Measurements from ENCODE around the gene SKP2. TPM values are rescaled to one million over a fixed set of nuclear protein-coding genes. Genes with fewer than 3 reads are reported as not detected.

SKP2 gene
- total and polyA plus RNA-seq, 12 donors: 2.9 to 52.1 (median 13.7) TPM

DNA sequence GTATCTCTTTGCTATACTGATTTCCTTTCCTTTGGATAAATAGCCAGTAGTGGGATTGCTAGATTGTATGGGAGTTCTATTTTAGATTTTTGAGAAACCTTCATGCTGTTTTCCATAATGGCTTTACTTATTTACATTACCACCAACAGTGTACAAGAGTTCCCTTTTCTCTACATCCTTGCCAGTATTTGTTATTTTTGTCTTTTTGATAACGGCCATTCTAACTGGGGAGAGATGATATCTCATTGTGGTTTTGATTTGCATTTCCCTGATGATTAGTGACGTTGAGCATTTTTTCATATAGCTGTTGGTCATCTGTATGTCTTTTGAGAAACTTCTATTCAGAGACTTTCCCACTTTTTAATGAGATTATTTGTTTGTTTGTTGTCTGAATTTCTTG, 64.0 kb downstream of the SKP2 start:
- no peak overlapping the region for H3K27ac ChIP-seq
- H3K27me3 ChIP-seq: no peaks in the 10 kb centered on the region
- DNase-seq: no peak
- peaks cover 0 to 5% of the 10 kb centered on the region in 2 donors for H3K4me1 ChIP-seq (replicated peaks in 1 of 2)
- peaks cover 0 to 47% of the 10 kb centered on the region in 2 donors for H3K36me3 ChIP-seq (replicated peaks in 1 of 2)
- intact Hi-C loops (cut with DNase I): no loop called here
- 77 to 85% (median 82%) methylated on average over 2 of the region's 2 CpGs for WGBS, 4 donors
- no peak overlapping the region for H3K4me3 ChIP-seq
- TF ChIP-seq POLR2A (IDR thresholded peaks at IDR 0.05): no peak
- TF ChIP-seq, protein P1, sequence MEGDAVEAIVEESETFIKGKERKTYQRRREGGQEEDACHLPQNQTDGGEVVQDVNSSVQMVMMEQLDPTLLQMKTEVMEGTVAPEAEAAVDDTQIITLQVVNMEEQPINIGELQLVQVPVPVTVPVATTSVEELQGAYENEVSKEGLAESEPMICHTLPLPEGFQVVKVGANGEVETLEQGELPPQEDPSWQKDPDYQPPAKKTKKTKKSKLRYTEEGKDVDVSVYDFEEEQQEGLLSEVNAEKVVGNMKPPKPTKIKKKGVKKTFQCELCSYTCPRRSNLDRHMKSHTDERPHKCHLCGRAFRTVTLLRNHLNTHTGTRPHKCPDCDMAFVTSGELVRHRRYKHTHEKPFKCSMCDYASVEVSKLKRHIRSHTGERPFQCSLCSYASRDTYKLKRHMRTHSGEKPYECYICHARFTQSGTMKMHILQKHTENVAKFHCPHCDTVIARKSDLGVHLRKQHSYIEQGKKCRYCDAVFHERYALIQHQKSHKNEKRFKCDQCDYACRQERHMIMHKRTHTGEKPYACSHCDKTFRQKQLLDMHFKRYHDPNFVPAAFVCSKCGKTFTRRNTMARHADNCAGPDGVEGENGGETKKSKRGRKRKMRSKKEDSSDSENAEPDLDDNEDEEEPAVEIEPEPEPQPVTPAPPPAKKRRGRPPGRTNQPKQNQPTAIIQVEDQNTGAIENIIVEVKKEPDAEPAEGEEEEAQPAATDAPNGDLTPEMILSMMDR (IDR thresholded peaks at IDR 0.05): no peak
- no peaks in the 10 kb centered on the region for H3K9me3 ChIP-seq (replicated peaks in 1 of 3)

DNA sequence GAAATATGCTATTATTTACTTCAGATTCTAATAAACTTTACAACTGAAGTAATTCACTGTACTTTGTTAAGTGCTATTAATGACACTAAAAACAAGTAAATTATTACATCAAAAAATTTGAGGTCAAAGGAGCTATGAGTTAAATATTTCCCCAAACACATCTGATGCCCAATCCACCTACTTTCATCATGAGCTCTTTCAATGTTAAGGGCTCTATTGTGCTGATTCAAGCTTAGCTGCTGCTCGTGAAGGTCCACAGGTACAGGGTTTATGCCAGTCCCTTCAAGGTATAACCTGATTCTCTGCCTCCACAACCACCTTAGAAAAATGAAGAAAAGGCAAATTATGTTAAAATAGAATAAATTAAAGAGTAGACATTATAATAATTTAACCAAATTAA, 65.7 kb downstream of the SKP2 start:
- Histone ChIP-seq H3K36me3 (replicated peaks in 1 of 2) (peaks cover 0 to 46% of the 10 kb centered on the region in 2 donors), H3K9me3 (replicated peaks in 1 of 3) (no peaks in the 10 kb centered on the region), H3K27ac (no peak overlapping the region), H3K27me3 (no peaks in the 10 kb centered on the region), H3K4me1 (replicated peaks in 1 of 2) (peaks cover 0 to 5% of the 10 kb centered on the region in 2 donors), H3K4me3 (no peak overlapping the region)
- no peak for DNase-seq
- intact Hi-C loops (cut with DNase I): no loop called here
- TF ChIP-seq, protein P1 (IDR thresholded peaks at IDR 0.05): no peak
- TF ChIP-seq POLR2A (IDR thresholded peaks at IDR 0.05): no peak
- 83 to 100% (median 98%) methylated on average over 1 of the region's 1 CpG for WGBS, 4 donors

- DNase-seq: no peak
- Histone ChIP-seq H3K9me3 (replicated peaks in 1 of 3) (no peaks in the 10 kb centered on the region), H3K4me3 (no peak overlapping the region), H3K27ac (no peak overlapping the region), H3K4me1 (replicated peaks in 1 of 2) (peaks cover 0 to 5% of the 10 kb centered on the region in 2 donors), H3K36me3 (replicated peaks in 1 of 2) (peaks cover 0 to 46% of the 10 kb centered on the region in 2 donors), H3K27me3 (no peaks in the 10 kb centered on the region)
- intact Hi-C loops (cut with DNase I): no loop called here
- 96 to 100% (median 98%) methylated on average over 1 of the region's 1 CpG for WGBS, 4 donors
- TF ChIP-seq POLR2A (IDR thresholded peaks at IDR 0.05): no peak
- TF ChIP-seq, protein P1 (IDR thresholded peaks at IDR 0.05): no peak
These were observed 66.1 kb downstream of the SKP2 start for GRCh38 chr5:36217988-36218387.

DNA sequence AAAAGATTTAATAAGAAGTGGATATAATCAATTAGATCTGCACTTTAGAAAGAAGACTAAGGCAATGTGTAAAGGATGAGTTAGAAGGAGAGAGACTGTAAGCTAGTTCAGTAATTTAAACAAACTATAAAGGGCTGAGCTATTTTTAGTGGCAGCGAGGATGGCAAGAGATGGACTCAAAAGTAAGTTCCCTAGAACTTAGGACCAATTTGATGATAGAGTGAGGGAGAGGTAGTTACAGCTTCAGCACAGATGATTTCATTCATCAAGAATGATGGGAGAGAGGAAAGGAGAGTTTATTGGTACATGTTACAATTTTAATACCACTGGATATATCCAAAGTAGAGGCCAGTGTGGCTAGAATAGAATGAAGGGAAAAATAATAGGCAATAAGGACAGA, 70.7 kb downstream of the SKP2 start:
- no peak for TF ChIP-seq POLR2A (IDR thresholded peaks at IDR 0.05)
- TF ChIP-seq, protein P1 (IDR thresholded peaks at IDR 0.05): no peak
- Histone ChIP-seq H3K27me3 (no peaks in the 10 kb centered on the region), H3K27ac (no peak overlapping the region), H3K4me1 (replicated peaks in 1 of 2) (peaks cover 1 to 5% of the 10 kb centered on the region in 2 donors), H3K36me3 (replicated peaks in 1 of 2) (peaks cover 0 to 36% of the 10 kb centered on the region in 2 donors), H3K4me3 (no peak overlapping the region), H3K9me3 (replicated peaks in 1 of 3) (no peaks in the 10 kb centered on the region)
- DNase-seq: no peak
- 96 to 100% (median 97%) methylated on average over 1 of the region's 1 CpG for WGBS, 4 donors
- intact Hi-C loops (cut with DNase I): no loop called here

Measured in adrenal gland (tissue), 12 donors.